KMS-11 (cell line): ENCODE results near the gene FAS.

Experiments
- H2AFZ ChIP-seq: fragments of 200-600 bp; sonication (generic); 2 replicates; pipeline ENCODE4 v1.6.1; 2016; ENCODE audit warnings: antibody characterized with exemption, mixed run types, low read depth
- H3K27ac ChIP-seq: fragments of 200-600 bp; sonication (generic); 2 replicates; pipeline ENCODE4 v1.6.1; 2016; ENCODE audit warnings: mild to moderate bottlenecking, mixed run types
- H3K27me3 ChIP-seq: fragments of 200-600 bp; sonication (generic); 2 replicates; pipeline ENCODE4 v1.6.1; 2017; ENCODE audit warnings: mild to moderate bottlenecking, low read depth, mixed run types, moderate library complexity; ENCODE audit not compliant: insufficient read depth
- H3K36me3 ChIP-seq: fragments of 200-600 bp; sonication (generic); 2 replicates; pipeline ENCODE4 v1.6.1; 2017; ENCODE audit warnings: mild to moderate bottlenecking, mixed run types; ENCODE audit not compliant: insufficient read depth
- H3K4me1 ChIP-seq: fragments of 200-600 bp; sonication (generic); 2 replicates; pipeline ENCODE4 v1.6.1; 2016; ENCODE audit warnings: mild to moderate bottlenecking, low read depth, mixed run types; ENCODE audit not compliant: poor library complexity, severe bottlenecking
- H3K4me2 ChIP-seq: fragments of 200-600 bp; sonication (generic); 2 replicates; pipeline ENCODE4 v1.7.0; 2016; ENCODE audit warnings: mild to moderate bottlenecking, mixed run types
- H3K4me3 ChIP-seq: fragments of 200-600 bp; sonication (generic); IDR thresholded peaks from 2 replicates; pipeline ENCODE4 v1.6.1; 2017; ENCODE audit warnings: low read depth, low read length, mixed read lengths; ENCODE audit not compliant: insufficient read depth
- H3K79me2 ChIP-seq: fragments of 200-600 bp; sonication (generic); 2 replicates; pipeline ENCODE4 v1.6.1; 2016; ENCODE audit warnings: low read depth, mixed run types; ENCODE audit not compliant: insufficient read depth
- H3K9ac ChIP-seq: fragments of 200-600 bp; sonication (generic); 2 replicates; pipeline ENCODE4 v1.6.1; 2016; ENCODE audit warnings: mild to moderate bottlenecking, mixed run types
- H4K20me1 ChIP-seq: fragments of 200-600 bp; sonication (generic); 2 replicates; pipeline ENCODE4 v1.6.1; 2016; ENCODE audit warnings: mild to moderate bottlenecking, mixed run types; ENCODE audit not compliant: insufficient read depth
- CTCF ChIP-seq: fragments of 200-600 bp; sonication (generic); conservative IDR thresholded peaks from 2 replicates; pipeline ENCODE4 v1.6.1; 2017; ENCODE audit warnings: low read depth, mild to moderate bottlenecking, antibody characterized with exemption, low read length, moderate library complexity, mixed read lengths

FAS gene

GRCh38 chr10:88987243-88987725 is 3.3 kb upstream of the FAS start:
- TF ChIP-seq CTCF = peak; percentile 10; the same call in 1 of the 2 replicates
- Histone ChIP-seq H3K79me2 (peaks cover 20% of the 10 kb centered on the region), H3K27ac (peak overlapping the region; percentile 52), H3K4me3 (no peak overlapping the region), H3K4me2 (peak overlapping the region; percentile 80), H3K36me3 (no peaks in the 10 kb centered on the region), H4K20me1 (no peaks in the 10 kb centered on the region), H3K27me3 (no peaks in the 10 kb centered on the region), H3K9ac (peak overlapping the region; percentile 6; the same call in 1 of the 2 replicates), H2AFZ (no peak overlapping the region), H3K4me1 (peaks cover 42% of the 10 kb centered on the region)

GRCh38 chr10:88987840-88988239 is 2.8 kb upstream of the FAS start:
- H3K4me2 ChIP-seq = peak overlapping the region; percentile 80
- no peaks in the 10 kb centered on the region for H3K36me3 ChIP-seq
- TF ChIP-seq CTCF = no peak
- H3K4me3 ChIP-seq = no peak overlapping the region
- H3K27ac ChIP-seq = peak overlapping the region; percentile 52; the same call in 1 of the 2 replicates
- H3K79me2 ChIP-seq = peaks cover 25% of the 10 kb centered on the region
- no peak overlapping the region for H2AFZ ChIP-seq
- H3K27me3 ChIP-seq = no peaks in the 10 kb centered on the region
- no peak overlapping the region for H3K9ac ChIP-seq
- H3K4me1 ChIP-seq = peaks cover 42% of the 10 kb centered on the region
- no peaks in the 10 kb centered on the region for H4K20me1 ChIP-seq

GRCh38 chr10:88989423-88989822 is 1.2 kb upstream of the FAS start:
- Histone ChIP-seq H3K9ac (peak overlapping the region; percentile 98; the same call in 1 of the 2 replicates), H3K27ac (peak overlapping the region; percentile 94), H3K4me2 (peak overlapping the region; percentile 89), H3K4me3 (no peak overlapping the region), H3K79me2 (peaks cover 41% of the 10 kb centered on the region), H3K36me3 (no peaks in the 10 kb centered on the region), H2AFZ (peak overlapping the region; percentile 68; the same call in 1 of the 2 replicates), H3K4me1 (peaks cover 52% of the 10 kb centered on the region), H3K27me3 (no peaks in the 10 kb centered on the region), H4K20me1 (no peaks in the 10 kb centered on the region)
- no peak for TF ChIP-seq CTCF

GRCh38 chr10:88989824-88990383 is 694 bp upstream of the FAS start:
- Histone ChIP-seq H3K27me3 (no peaks in the 10 kb centered on the region), H4K20me1 (no peaks in the 10 kb centered on the region), H3K27ac (peak overlapping the region; percentile 94)

More at GRCh38 chr10:88989824-88990383, 694 bp upstream of the FAS start:
- peaks cover 46% of the 10 kb centered on the region for H3K79me2 ChIP-seq
- peaks cover 56% of the 10 kb centered on the region for H3K4me1 ChIP-seq
- H3K4me3 ChIP-seq = no peak overlapping the region
- H3K36me3 ChIP-seq = no peaks in the 10 kb centered on the region
- H2AFZ ChIP-seq = peak overlapping the region; percentile 68
- H3K4me2 ChIP-seq = peak overlapping the region; percentile 89
- no peak for TF ChIP-seq CTCF
- H3K9ac ChIP-seq = peak overlapping the region; percentile 98
